Activated naive CD4-positive, alpha-beta T cell treated with anti-CD3 and anti-CD28 coated beads, Interleukin-2, amount 10 ng/mL, durations not matched to agents 7 days and 5 days (primary cell): ENCODE measurements around the gene AVPI1.

Experiments
- CTCF ChIA-PET: fragments of 350-600 bp; sonication (Branson Sonifier 250); formaldehyde crosslinking; loops from one replicate; lab custom pipeline; 2021; ENCODE audit warnings: antibody characterized with exemption; lab: Charles Lee
- DNase-seq: peaks from one replicate; pipeline ENCODE4 v3.0.0-alpha.2; 2020
- H3K27ac Mint-ChIP-seq: one replicate; pipeline ENCODE4 v1.8.0; 2021; ENCODE audit warnings: mild to moderate bottlenecking, moderate library complexity, mixed read lengths
- H3K27me3 Mint-ChIP-seq: one replicate; pipeline ENCODE4 v1.8.0; 2021; ENCODE audit warnings: mild to moderate bottlenecking, mixed read lengths
- H3K36me3 Mint-ChIP-seq: one replicate; pipeline ENCODE4 v1.8.0; 2021; ENCODE audit warnings: mixed read lengths
- H3K4me1 Mint-ChIP-seq: one replicate; pipeline ENCODE4 v1.8.0; 2021; ENCODE audit warnings: mixed read lengths
- H3K4me3 Mint-ChIP-seq: one replicate; pipeline ENCODE4 v1.8.0; 2021; ENCODE audit warnings: mild to moderate bottlenecking, moderate library complexity, mixed read lengths
- H3K9me3 Mint-ChIP-seq: one replicate; pipeline ENCODE4 v1.8.0; 2021; ENCODE audit warnings: mixed read lengths

Gene AVPI1, protein sequence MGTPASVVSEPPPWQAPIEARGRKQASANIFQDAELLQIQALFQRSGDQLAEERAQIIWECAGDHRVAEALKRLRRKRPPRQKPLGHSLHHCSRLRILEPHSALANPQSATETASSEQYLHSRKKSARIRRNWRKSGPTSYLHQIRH

DNA sequence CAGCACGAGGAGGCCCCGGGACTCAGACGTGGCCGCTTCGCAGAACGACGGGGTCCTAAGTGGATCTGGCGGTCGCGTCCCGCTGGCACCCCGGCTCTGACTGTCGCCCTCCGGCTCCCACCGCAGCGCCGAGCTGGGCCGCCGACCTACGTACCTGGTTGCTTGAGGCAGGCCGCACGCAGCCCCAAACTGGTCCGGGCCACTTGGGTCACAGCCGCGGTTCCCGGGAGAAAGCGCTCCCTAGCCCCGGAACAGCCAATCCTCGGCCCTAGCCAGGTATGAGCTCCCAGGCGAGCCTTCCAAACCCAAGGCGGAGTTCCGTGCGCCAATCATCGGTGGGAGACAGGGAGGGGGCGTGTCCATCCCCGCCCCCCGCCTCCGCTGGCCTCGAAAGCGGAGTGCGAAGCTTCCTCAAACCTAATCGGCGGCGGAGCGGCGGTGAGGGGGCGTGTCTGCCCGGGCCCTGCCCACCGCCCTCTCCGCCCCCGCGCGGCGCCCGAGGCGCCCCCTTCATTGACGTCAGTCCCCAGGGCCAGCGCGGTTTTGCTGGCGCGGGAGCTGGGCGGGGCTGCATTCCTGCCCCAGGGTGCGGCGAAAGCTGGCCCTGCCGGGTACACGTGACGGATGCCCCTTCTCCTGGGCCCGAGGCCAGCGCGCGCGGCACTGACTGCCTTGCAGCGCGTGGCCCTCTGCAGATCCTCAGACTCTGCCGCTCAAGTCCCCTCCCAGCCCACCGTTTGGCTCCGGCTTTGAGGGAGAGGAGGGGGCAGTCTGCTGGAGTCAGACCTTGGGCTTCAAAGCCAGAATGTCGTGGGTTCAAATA, at the start of gene AVPI1:
AVPI1 (minus strand) TSS at position 280 of the 823 bp plus-strand sequence. CDS start 7,336 bp downstream, outside the sequence.
- DNase-seq: peak; percentile 97
- H3K27me3 Mint-ChIP-seq: peaks cover 16% of the 10 kb centered on the region
- peaks cover 18% of the 10 kb centered on the region for H3K4me1 Mint-ChIP-seq
- no peaks in the 10 kb centered on the region for H3K36me3 Mint-ChIP-seq
- CTCF ChIA-PET: interaction anchor here (0.6 to 6.0 kb wide), 17 partner anchors 10 to 354 kb away, joined by 3 to 32 read pairs (median 6); partner anchors contain the start of genes ANKRD2 and ZFYVE27
- H3K9me3 Mint-ChIP-seq: no peaks in the 10 kb centered on the region
- peak within 1 kb of the TSS; percentile 22 for H3K27ac Mint-ChIP-seq
- peak within 1 kb of the TSS; percentile 80 for H3K4me3 Mint-ChIP-seq

DNA sequence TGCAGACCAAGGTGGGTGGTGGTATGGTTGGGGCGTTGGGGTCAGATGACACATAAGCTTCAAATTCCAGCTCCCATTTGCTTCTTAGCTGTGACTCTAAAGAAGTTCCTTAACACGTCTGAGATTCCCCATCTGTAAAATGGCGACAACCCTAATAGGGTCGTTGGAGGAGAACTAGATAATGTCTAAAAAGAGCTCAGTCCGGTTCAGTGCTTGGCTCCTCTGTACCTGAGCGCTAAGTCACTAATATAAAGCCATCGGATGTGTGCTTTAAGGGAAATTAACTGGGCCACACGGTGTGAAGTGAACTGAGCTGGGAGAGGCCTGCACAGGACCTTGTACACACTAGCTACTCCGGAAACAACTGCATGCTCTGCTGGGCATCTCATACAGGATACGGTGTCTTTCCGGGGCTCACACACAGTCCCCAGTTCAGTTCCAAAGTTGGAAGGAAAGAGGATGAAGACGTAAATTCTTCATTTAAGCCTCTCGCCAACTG, 49.4 kb upstream of the AVPI1 start:
- Mint-ChIP-seq H3K9me3 (no peaks in the 10 kb centered on the region), H3K4me3 (peak overlapping the region; percentile 95), H3K36me3 (peaks cover 32% of the 10 kb centered on the region), H3K27me3 (peaks cover 13% of the 10 kb centered on the region), H3K4me1 (peaks cover 43% of the 10 kb centered on the region), H3K27ac (peak overlapping the region; percentile 93)
- CTCF ChIA-PET: interaction anchor here (1.0 to 14.9 kb wide), 8 partner anchors 9 to 59 kb away, joined by 3 to 402 read pairs (median 5); partner anchors contain the start of genes AVPI1 and MARVELD1
- no peak for DNase-seq

DNA sequence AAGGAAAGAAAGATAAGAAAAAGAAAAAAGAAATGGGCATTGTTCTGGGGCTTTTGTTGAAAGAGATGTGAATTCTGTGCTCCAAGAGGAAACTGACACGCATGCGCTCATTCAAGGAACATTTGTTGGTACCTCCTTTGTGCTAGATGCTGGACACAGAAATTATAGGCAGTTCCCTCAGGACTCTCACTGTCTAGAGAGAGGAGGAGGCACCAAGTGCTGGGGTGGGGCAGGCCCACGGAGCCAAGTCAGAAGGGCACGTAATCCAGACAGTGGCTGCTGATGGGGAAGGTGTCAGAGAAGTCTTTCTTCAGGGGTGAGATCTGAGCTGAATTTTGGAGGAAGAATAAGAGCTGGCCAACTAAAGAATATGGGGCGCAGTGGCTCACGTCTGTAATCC, 47.0 kb upstream of the AVPI1 start:
- Mint-ChIP-seq H3K27ac (no peak overlapping the region), H3K27me3 (peaks cover 13% of the 10 kb centered on the region), H3K9me3 (no peaks in the 10 kb centered on the region), H3K4me1 (peaks cover 29% of the 10 kb centered on the region), H3K4me3 (no peak overlapping the region), H3K36me3 (peaks cover 13% of the 10 kb centered on the region)
- DNase-seq: no peak
- CTCF ChIA-PET: interaction anchor here (0.7 to 14.9 kb wide), 5 partner anchors 17 to 1369 kb away, joined by 3 to 402 read pairs (median 4); partner anchors contain the start of gene MARVELD1

DNA sequence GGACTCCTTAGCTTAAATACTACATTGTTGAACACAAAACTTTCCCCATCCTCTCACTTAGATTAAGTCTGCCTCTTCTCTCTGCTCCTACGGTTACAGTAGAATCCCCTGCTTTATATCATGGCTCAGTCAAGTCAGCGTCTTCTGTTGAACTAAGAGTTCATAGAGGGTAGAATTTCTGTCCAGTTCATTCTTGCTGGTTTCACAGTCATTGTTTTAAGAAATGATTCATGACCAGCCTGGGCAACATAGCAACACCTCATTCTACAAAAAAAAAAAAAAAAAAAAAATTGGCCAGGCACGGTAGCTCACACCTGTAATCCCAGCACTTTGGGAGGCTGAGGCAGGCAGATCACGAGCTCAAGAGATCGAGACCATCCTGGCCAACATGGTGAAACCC, 46.2 kb upstream of the AVPI1 start:
- no peak overlapping the region for H3K4me3 Mint-ChIP-seq
- CTCF ChIA-PET: interaction anchor here (0.9 to 14.9 kb wide), 4 partner anchors 16 to 55 kb away, joined by 3 to 402 read pairs (median 4); partner anchors contain the start of gene MARVELD1
- no peak overlapping the region for H3K27ac Mint-ChIP-seq
- H3K4me1 Mint-ChIP-seq: peaks cover 23% of the 10 kb centered on the region
- peaks cover 13% of the 10 kb centered on the region for H3K27me3 Mint-ChIP-seq
- no peak for DNase-seq
- no peaks in the 10 kb centered on the region for H3K9me3 Mint-ChIP-seq
- H3K36me3 Mint-ChIP-seq: peaks cover 10% of the 10 kb centered on the region

DNA sequence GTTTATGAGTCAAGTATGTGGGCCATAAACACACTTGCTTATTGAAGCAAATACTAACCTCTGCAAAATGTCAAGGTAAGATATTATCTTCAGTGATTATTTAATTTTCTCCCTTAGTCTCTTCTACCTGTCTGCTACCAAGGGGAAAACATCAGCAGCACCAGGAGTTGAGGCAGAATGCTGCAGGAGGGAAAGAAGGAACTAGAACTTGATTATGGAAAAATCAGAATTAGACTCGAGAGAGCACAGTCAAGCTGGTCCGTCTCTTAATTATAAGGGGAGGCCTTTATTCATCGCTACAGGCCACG, 45.0 kb upstream of the AVPI1 start:
- DNase-seq: no peak
- H3K36me3 Mint-ChIP-seq: peaks cover 1% of the 10 kb centered on the region
- peaks cover 12% of the 10 kb centered on the region for H3K27me3 Mint-ChIP-seq
- no peak overlapping the region for H3K4me3 Mint-ChIP-seq
- H3K9me3 Mint-ChIP-seq: no peaks in the 10 kb centered on the region
- no peak overlapping the region for H3K27ac Mint-ChIP-seq
- H3K4me1 Mint-ChIP-seq: peaks cover 15% of the 10 kb centered on the region
- CTCF ChIA-PET: interaction anchor here (0.5 to 14.9 kb wide), 6 partner anchors 8 to 118 kb away, joined by 3 to 402 read pairs (median 3); partner anchors contain the start of gene MARVELD1

DNA sequence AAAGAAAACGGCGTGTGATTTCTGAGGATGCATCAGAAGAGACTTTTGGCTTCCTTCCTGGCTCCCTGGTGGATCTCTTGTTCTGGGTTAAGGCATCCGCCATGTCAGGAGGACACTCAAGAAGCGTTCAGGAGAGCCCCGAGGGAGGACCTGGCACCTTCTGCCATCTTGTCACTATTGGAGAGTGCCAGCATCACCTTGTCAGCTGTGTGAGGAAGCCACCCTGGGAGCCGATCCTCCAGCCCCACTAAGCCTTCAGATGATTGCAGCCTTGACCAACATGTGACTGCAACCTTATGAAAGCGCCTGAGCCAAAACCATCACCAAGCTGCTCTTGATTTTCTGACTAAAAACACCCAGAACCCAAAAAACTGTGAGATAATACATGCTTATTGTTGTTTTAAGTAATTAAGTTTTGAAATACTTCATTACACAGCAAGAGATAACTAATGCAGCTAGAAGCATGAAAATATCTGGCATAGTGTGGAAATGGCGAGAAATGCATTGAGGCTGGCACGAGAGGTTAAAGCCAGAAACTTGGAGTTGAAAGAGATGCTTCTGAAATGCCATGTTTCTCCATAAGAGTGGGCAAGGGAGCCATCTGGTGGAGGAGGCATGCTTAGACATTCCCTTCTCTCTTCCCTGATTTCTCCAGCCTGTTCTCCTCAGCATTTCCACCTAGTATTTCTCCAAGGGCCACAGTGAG, 44.5 kb upstream of the AVPI1 start:
- CTCF ChIA-PET: interaction anchor here (0.5 to 14.9 kb wide), 9 partner anchors 9 to 160 kb away, joined by 3 to 402 read pairs (median 6); partner anchors contain the start of genes AVPI1 and MARVELD1
- Mint-ChIP-seq H3K9me3 (no peaks in the 10 kb centered on the region), H3K4me3 (no peak overlapping the region), H3K4me1 (peaks cover 10% of the 10 kb centered on the region), H3K27me3 (peaks cover 9% of the 10 kb centered on the region), H3K27ac (no peak overlapping the region), H3K36me3 (no peaks in the 10 kb centered on the region)
- peak; percentile 69 for DNase-seq

DNA sequence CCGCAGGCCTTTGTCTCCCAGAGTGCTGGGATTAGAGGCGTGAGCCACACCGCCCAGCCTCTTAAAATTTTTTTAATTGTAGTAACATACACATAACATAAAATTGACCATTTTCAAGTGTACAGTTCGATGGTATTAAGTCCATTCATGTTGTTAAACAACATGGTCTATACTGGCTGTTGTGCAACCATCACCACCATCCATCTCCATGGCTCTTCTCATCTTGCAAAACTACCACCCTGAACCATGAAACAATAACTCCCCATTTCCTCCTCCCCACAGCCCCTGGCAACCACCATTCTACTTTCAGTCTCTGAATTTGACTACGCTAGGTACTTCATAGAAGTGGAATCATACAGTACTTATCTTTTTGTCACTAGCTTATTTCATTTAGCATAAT, 42.0 kb upstream of the AVPI1 start:
- CTCF ChIA-PET: interaction anchor here (1.4 to 14.9 kb wide), 2 partner anchors 21 to 52 kb away, joined by 10 to 402 read pairs; partner anchors contain the start of gene MARVELD1
- no peaks in the 10 kb centered on the region for H3K9me3 Mint-ChIP-seq
- no peaks in the 10 kb centered on the region for H3K4me1 Mint-ChIP-seq
- DNase-seq: no peak
- H3K4me3 Mint-ChIP-seq: no peak overlapping the region
- H3K36me3 Mint-ChIP-seq: no peaks in the 10 kb centered on the region
- no peak overlapping the region for H3K27ac Mint-ChIP-seq
- peaks cover 8% of the 10 kb centered on the region for H3K27me3 Mint-ChIP-seq

DNA sequence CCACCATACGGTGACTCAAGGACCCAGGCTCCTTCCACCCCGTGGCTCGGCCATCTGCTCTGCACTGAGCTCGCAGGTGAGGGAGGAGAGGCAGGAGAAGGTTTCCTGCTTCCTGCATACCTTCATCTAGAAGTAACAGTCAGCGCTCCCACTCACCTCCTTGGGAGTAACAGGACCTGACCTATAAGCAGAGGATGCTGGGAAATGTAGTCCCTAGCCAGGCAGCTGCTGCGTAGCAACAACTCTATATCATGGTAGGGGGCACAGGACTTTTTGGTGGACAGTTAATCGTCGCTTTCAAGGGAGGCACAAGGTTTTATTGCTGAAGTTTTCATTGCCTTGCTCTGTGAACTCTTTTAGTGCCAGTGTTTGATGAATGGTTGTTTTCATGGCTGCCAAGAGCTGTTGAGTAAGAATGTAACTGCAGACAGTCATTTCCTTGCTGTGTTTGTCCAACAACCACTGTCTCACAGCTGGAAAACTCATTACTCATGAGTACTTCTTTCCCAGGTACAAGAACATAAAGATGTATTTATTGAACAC, 39.7 kb upstream of the AVPI1 start:
- no peak for DNase-seq

DNA sequence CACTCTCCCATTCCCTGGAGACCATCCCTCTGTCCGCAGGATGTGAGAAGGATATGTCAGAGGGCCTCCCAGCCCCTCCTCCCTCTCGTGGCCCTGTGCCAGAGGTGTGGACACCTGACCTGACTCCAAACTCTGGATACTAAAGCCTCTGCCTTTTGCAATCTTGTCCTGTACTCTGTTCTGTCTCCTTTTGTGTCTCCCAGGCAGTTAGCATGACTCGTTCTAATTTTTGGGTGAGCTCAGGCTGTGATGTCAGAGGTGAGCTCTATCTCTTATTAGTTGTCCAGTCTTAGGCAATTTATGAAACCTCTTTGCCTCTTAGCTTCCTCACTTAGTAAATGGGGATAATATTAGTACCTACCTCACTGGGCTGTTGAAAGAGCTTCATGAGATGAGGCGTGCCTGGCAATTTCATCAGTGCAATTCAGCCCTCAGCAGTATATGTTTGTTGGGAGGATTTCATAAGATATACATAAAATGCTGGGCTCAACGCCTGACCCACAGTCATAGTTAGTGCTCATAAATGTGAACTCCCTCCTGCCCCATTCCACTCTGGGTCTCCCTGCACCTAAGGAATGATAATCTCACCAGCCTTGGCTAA, 37.4 kb upstream of the AVPI1 start:
- H3K36me3 Mint-ChIP-seq: no peaks in the 10 kb centered on the region
- no peak for DNase-seq
- CTCF ChIA-PET: interaction anchor here (0.6 to 14.9 kb wide), 5 partner anchors 8 to 48 kb away, joined by 3 to 402 read pairs (median 4); partner anchors contain the start of genes MARVELD1 and ZFYVE27
- H3K4me3 Mint-ChIP-seq: no peak overlapping the region
- no peak overlapping the region for H3K27ac Mint-ChIP-seq
- H3K4me1 Mint-ChIP-seq: no peaks in the 10 kb centered on the region
- H3K9me3 Mint-ChIP-seq: no peaks in the 10 kb centered on the region
- peaks cover 7% of the 10 kb centered on the region for H3K27me3 Mint-ChIP-seq

More for the DNA sequence above, 39.7 kb upstream of the AVPI1 start:
- CTCF ChIA-PET: interaction anchor here (0.9 to 14.9 kb wide), 3 partner anchors 10 to 19 kb away, joined by 3 to 402 read pairs (median 5); partner anchors contain the start of genes MARVELD1 and ZFYVE27
- H3K4me1 Mint-ChIP-seq: no peaks in the 10 kb centered on the region
- no peak overlapping the region for H3K4me3 Mint-ChIP-seq
- H3K27me3 Mint-ChIP-seq: peaks cover 5% of the 10 kb centered on the region
- H3K9me3 Mint-ChIP-seq: no peaks in the 10 kb centered on the region
- no peaks in the 10 kb centered on the region for H3K36me3 Mint-ChIP-seq
- no peak overlapping the region for H3K27ac Mint-ChIP-seq

DNA sequence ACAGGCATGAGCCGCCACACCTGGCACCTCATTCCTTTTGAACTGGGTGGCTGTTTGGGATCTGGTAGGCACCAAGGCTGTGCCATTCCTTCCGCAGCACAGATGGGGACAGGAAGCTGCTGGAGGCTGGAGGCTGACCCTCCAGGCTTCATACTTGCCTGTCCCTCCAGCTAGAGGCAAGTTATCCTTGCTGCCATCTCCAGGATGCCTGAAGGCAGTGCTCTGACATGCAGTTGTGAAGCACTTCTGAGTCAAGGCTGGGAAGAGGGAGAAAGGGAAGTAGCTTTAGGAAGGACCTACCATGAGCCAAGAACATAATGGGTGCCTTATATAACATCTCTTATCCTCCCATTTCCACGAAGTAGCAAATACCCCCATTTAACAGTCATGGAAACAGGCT, 36.0 kb upstream of the AVPI1 start:
- no peak overlapping the region for H3K27ac Mint-ChIP-seq
- H3K27me3 Mint-ChIP-seq: peaks cover 17% of the 10 kb centered on the region
- CTCF ChIA-PET: interaction anchor here (1.3 to 14.9 kb wide), 2 partner anchors 8 to 15 kb away, joined by 3 to 402 read pairs; partner anchors contain the start of gene MARVELD1
- H3K9me3 Mint-ChIP-seq: no peaks in the 10 kb centered on the region
- no peak for DNase-seq
- H3K4me1 Mint-ChIP-seq: no peaks in the 10 kb centered on the region
- no peaks in the 10 kb centered on the region for H3K36me3 Mint-ChIP-seq
- H3K4me3 Mint-ChIP-seq: no peak overlapping the region

DNA sequence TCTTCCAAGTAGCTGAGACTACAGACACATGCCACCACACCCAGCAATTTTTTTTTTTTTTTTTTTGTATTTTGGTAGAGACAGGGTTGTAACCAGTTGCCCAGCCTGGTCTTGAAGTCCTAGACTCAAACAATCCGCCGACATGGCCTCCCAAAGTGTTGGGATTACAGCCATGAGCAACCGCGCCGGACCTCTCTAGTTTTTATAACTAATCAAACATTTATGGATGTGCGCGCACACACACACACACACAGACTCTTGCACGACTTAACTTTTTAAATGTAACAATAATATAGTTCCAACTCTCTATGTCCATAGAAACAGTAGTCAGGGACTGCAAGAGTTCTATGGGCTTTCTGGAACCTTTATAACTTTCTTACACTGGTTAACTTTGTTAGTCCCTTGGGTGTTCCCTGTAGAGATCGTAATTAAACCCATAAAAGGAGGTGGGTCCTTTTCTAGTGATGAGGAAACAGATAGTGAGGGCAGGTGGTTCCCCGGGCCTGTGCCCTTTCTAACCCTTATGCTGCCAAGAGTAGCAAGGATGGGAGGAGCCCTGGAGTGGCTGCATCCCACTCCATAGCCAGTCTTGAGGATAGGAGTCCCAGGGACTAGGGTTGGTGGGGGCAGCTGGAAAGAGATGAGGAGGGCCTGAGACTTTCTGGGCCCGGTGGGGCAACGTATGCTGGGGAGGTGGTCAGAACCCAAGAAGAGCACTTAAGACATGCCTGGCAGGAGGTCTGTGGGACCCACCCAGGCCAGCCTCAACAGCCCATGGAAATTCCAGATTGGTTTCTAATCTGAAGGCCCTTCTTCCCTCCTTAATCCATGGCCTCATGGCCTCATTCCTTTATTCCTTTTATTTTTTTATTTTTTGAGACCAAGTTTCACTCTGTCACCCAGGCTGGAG, 35.1 kb upstream of the AVPI1 start:
- CTCF ChIA-PET: interaction anchor here (0.6 to 14.9 kb wide), 5 partner anchors 9 to 25 kb away, joined by 3 to 402 read pairs (median 3); partner anchors contain the start of gene MARVELD1
- H3K4me1 Mint-ChIP-seq: no peaks in the 10 kb centered on the region
- DNase-seq: no peak
- H3K27me3 Mint-ChIP-seq: peaks cover 25% of the 10 kb centered on the region
- H3K36me3 Mint-ChIP-seq: no peaks in the 10 kb centered on the region
- no peak overlapping the region for H3K4me3 Mint-ChIP-seq
- no peak overlapping the region for H3K27ac Mint-ChIP-seq
- no peaks in the 10 kb centered on the region for H3K9me3 Mint-ChIP-seq

DNA sequence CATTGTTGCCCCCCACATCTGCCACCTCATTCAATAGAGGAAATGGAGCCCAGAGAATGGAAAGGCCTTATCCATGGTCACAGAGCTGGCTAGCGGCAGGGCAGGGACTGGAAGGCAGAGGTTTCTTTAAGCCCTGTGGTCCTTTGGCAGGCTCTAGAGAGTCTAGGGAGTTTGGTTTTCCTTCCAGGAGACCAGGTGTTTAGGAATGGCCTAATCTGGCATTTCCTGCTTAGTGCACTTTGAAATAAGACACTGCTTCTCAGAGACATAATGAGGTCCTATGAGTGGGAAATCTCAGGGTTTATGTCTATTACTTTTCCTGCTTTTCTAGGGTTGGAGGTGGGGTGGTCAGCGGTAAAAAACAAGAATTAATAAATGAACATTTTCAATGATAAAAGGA, 32.6 kb upstream of the AVPI1 start:
- no peak overlapping the region for H3K27ac Mint-ChIP-seq
- no peaks in the 10 kb centered on the region for H3K9me3 Mint-ChIP-seq
- H3K4me1 Mint-ChIP-seq: peaks cover 7% of the 10 kb centered on the region
- DNase-seq: no peak
- CTCF ChIA-PET: interaction anchor here (1.1 to 2.6 kb wide), 3 partner anchors 11 to 32 kb away, joined by 3 to 12 read pairs (median 3); no protein-coding TSS in a partner anchor
- H3K4me3 Mint-ChIP-seq: no peak overlapping the region
- H3K36me3 Mint-ChIP-seq: no peaks in the 10 kb centered on the region
- H3K27me3 Mint-ChIP-seq: peaks cover 47% of the 10 kb centered on the region
